WERI-Rb-1 (cell line): ENCODE data around the gene LIFR.
A peak's percentile ranks its signal among the peaks of the same experiment; 100 is the strongest.

Experiments
- DNase-seq: peaks from one replicate; pipeline ENCODE4 v3.0.0-alpha.2; 2020
- H3K27ac ChIP-seq: fragments of 250-450 bp; sonication (Bioruptor Pico); 2 replicates; pipeline ENCODE4 v1.5.1; 2020; ENCODE audit warnings: mild to moderate bottlenecking, moderate library complexity
- H3K27me3 ChIP-seq: fragments of 250-450 bp; sonication (Bioruptor Pico); 2 replicates; pipeline ENCODE4 v1.5.1; 2021; ENCODE audit warnings: mild to moderate bottlenecking, low read depth, moderate library complexity; ENCODE audit not compliant: insufficient read depth, severe bottlenecking
- H3K36me3 ChIP-seq: fragments of 250-450 bp; sonication (Bioruptor Pico); 2 replicates; pipeline ENCODE4 v1.5.1; 2020; ENCODE audit warnings: mild to moderate bottlenecking, moderate library complexity
- H3K4me3 ChIP-seq: 2 replicates; pipeline ENCODE4 v1.5.1; 2011; ENCODE audit warnings: low read depth, mild to moderate bottlenecking, control low read depth, low read length
- H3K9me3 ChIP-seq: fragments of 250-450 bp; sonication (Bioruptor Pico); 2 replicates; pipeline ENCODE4 v1.5.1; 2021; ENCODE audit warnings: mild to moderate bottlenecking, moderate library complexity; ENCODE audit not compliant: severe bottlenecking
- TF ChIP-seq, protein P1 (sequence below): IDR thresholded peaks from 2 replicates; pipeline ENCODE4 v1.5.1; 2011; ENCODE audit warnings: low read depth, mild to moderate bottlenecking, control low read depth, inconsistent platforms, low read length

Gene LIFR

DNA sequence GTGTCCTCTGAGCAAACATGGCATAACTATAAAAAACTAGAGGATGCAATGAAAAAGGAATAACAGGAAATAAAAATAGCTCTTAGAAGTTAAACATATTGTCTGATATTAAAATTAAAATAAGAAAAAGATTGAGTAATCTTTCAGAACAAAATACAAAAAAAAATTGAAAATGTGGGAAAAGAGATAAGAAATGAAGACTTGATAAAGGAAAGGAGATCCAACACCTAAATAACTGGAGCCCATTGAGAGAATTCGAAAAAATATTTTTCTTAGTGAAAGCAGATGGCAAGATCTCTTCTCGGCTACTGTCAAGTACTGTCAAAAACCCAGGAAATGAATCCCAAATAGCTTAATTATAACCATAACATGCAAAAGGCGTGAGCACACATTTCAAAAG is 24.9 kb downstream of the LIFR start:
- Histone ChIP-seq H3K36me3 (no peaks in the 10 kb centered on the region), H3K4me3 (no peak overlapping the region), H3K27ac (no peak overlapping the region), H3K27me3 (no peaks in the 10 kb centered on the region), H3K9me3 (no peaks in the 10 kb centered on the region)
- no peak for DNase-seq
- TF ChIP-seq, protein P1, sequence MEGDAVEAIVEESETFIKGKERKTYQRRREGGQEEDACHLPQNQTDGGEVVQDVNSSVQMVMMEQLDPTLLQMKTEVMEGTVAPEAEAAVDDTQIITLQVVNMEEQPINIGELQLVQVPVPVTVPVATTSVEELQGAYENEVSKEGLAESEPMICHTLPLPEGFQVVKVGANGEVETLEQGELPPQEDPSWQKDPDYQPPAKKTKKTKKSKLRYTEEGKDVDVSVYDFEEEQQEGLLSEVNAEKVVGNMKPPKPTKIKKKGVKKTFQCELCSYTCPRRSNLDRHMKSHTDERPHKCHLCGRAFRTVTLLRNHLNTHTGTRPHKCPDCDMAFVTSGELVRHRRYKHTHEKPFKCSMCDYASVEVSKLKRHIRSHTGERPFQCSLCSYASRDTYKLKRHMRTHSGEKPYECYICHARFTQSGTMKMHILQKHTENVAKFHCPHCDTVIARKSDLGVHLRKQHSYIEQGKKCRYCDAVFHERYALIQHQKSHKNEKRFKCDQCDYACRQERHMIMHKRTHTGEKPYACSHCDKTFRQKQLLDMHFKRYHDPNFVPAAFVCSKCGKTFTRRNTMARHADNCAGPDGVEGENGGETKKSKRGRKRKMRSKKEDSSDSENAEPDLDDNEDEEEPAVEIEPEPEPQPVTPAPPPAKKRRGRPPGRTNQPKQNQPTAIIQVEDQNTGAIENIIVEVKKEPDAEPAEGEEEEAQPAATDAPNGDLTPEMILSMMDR = no peak

DNA sequence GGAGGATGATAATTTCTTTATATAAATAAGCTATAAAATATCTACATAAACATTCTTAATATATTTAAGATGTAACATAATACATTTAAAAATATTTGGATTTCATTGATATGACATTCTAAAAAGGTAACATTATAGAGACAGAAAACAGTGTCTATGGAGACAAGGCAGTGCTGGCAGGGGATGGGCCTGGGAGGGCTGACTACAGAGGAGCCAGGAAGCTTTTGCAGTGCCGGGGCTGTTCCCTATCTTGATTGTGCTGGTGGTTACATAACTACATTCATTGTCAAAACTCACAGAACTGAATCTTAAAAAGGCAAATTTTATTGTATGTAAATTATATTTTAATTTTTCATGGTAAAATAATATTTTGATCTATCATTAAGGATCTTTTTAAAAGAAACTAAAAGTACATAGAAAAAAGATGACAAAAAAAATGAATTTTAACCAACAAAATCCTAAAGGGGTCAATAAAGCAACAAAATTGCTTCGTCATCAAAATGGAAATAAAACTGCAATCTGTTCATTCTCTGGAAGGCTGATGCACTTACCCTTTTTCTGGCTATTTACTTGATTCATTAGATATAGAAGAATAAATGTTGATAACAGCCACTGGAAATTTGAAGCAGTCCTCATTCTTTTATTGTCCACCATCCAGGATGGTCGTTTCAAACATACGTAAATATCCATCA is 26.3 kb downstream of the LIFR start:
- no peak overlapping the region for H3K4me3 ChIP-seq
- no peaks in the 10 kb centered on the region for H3K27me3 ChIP-seq
- no peaks in the 10 kb centered on the region for H3K36me3 ChIP-seq
- no peak overlapping the region for H3K27ac ChIP-seq
- DNase-seq = no peak
- H3K9me3 ChIP-seq = no peaks in the 10 kb centered on the region
- TF ChIP-seq, protein P1 = no peak

DNA sequence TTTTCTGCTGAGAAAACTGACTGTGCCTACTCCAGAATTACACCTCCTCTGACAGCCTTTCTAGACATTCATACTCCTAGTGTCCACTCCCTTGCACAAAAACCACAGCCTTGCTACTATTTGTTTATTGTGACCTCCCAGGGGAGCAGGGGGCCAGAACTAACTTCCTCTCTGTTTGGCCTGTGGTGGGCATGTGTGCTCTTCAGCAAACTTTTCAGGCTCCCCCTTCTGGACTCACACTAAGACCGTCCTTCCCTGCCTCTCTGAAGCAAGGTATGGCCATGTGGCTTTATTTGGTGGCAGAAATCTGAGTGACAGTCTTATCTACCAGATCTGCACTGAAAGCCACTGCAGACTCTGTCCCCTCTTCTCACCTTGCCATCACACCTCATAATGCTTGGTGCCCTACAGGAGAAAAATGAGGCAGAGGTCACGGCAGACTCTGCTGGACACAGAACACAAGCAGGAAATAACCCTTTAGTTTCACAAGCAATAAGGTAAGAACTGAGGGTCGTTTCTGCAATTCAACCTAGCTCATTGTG is 28.2 kb downstream of the LIFR start:
- Histone ChIP-seq H3K27me3 (no peaks in the 10 kb centered on the region), H3K36me3 (no peaks in the 10 kb centered on the region), H3K9me3 (no peaks in the 10 kb centered on the region), H3K4me3 (no peak overlapping the region), H3K27ac (no peak overlapping the region)
- TF ChIP-seq, protein P1 = 0 out of 2 replicates have a peak, but pooled peaks have one; percentile 4
- DNase-seq = no peak

DNA sequence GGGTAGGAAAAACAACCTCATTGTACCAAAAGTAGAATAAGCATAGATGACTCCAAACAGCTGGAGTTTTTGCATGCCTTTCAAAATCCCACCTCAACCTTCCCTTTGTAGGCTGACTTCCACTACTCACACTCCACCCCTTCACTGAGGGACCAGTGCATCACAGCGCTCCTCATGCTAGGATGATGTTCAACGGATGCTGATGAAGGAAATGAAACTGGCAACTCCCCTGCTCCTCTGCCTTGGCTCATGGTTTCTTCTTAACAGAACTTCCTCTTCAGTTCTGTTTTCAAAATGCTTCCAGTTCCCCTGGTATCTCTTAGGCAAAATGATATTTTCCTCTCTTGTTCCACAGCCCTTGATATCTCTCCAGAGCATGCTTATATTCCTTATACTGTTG is 29.0 kb downstream of the LIFR start:
- Histone ChIP-seq H3K36me3 (no peaks in the 10 kb centered on the region), H3K27me3 (no peaks in the 10 kb centered on the region), H3K9me3 (no peaks in the 10 kb centered on the region), H3K27ac (no peak overlapping the region), H3K4me3 (no peak overlapping the region)
- TF ChIP-seq, protein P1 = no peak
- no peak for DNase-seq

DNA sequence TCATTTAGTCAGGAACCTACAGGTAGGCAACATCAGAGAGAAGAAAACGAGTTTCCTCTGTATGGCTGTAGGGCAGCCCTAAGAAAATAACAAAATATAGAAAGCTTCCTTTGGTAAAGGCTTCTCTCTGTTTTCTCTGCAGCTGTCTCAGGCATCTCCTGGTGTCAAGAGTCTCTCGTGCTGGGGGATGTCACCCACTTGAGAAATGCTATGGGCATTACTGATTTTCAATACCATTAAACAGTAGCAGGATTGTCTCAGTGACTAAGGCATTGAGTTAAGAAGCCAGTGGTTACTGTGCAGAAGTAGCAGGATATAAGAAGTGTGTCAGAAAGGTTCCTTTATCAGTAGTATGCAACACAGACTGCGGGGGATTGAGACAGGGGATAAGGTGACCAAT is 32.4 kb downstream of the LIFR start:
- DNase-seq = no peak

More for the DNA sequence above, 32.4 kb downstream of the LIFR start:
- TF ChIP-seq, protein P1 = no peak
- Histone ChIP-seq H3K27ac (no peak overlapping the region), H3K27me3 (no peaks in the 10 kb centered on the region), H3K9me3 (no peaks in the 10 kb centered on the region), H3K36me3 (no peaks in the 10 kb centered on the region), H3K4me3 (no peak overlapping the region)
